CD4-positive, alpha-beta T cell treated with Interferon gamma for 1 hour (primary cell): ENCODE results near the gene MKRN2.
"Not testable (repeated sequence)": the region's sequence is repeated elsewhere in the genome, so short reads cannot be mapped to it uniquely, and the experiment has no call there.

ENCODE experiments used
- DNase-seq: peaks from one replicate; pipeline ENCODE4 v3.0.0-alpha.2; 2020

MKRN2 gene

DNA sequence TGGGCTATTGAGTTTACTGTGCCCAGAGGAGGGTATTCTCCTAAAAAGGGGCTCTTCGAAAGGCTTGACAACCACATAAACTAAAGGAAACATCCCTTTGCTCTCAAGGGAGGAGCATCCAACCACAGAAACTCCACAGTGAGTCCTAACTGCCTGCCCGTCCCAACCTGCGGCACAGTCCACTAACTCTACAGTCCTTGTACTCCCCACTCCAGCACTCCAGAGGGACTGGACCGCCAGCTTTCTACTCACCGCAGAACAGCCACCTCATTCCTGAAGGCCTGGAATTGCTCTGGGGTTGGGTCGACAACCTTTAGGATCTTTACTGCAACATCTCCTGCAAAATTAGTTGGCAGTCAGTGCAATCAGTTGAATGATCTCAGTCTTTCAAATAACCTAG is 34.6 kb downstream of the MKRN2 start:
- no peak for DNase-seq

DNA sequence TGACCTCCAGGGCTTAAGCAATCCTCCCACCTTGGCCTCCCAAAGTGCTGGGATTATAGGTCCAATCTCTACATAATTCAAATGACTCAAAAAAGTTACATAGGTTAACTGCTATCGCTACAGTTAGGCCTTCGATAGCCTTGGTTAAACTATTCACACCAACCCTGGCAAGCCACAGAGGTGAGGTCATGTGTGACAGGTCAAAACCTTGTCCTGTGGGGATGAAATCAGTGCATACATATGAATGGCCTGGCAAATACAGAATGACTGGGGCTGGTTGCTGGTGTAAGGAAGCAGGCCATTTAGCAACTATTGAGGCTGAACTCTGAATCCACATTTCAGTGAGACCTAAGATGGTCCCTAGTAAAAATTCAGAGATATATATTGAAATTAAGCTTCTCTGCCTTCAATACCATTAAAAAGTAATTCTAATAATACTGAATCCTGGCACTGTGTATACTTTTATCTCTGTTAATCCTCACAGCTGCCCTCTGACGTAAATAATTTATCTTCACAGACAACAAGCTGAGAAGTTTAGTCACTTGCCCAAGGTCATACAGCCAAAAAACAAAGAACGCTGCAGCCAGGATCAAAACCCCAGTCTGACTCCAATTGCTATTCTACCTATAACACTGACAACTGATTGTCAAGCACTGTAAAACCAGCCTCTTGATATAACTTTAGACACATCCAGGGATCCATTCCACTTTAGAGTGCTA is 35.3 kb downstream of the MKRN2 start:
- DNase-seq: no peak

DNA sequence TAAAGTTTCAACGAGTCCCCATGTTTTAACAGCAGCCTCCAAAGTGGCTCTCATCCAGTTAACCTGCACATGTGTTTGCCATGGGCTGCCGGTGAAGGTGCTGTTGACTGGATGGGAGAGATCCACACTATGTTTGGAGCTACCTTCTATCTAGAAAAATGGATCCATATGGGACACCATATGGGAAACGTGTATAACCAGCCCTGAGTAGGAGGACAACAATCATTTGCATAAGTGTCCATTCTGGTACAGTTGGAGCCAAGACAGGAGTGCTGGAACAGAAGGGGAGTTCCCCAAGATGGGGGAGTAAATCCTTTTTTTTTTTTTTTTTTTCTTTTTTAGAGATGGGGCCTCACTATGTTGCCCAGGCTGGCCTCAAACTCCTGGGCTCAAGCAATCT is 36.6 kb downstream of the MKRN2 start:
- no peak for DNase-seq

DNA sequence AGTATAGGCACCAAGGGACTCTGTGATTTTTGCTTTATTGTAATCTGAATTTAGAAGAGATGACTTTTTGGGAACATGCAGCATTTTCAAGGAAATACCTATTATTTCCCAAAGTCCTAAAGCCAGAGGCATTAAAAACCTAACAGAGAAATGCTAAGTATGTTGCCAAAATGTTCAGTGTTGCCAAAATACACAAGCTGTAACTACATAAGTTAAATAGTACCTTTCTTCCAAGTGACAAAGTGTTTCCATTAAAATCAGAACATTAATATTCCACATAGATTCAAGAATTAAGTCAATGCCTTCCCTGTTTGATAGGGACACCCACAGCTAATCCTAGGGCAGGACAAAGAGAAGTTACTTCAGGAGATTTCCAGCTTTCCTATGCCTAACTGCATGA is 42.0 kb downstream of the MKRN2 start:
- no peak for DNase-seq

DNA sequence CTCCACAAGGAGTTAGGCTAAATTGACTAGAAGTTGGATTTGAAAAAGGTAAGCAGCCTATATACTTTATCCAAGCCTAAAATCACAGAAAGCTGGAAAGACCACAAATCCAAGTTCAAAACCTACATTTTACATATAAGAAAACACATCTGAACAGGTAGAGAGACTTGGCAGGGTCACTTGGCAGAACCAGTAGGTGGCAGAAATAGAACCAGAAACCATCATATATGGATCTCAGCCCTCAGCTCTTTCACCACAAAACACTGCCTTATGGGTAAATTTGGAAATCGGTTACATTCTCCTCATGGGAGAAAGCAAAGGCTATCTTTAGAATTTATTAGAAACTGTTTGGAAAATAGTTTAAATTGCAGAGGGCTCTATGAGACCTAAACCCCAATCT is 44.2 kb downstream of the MKRN2 start:
- DNase-seq: no peak

DNA sequence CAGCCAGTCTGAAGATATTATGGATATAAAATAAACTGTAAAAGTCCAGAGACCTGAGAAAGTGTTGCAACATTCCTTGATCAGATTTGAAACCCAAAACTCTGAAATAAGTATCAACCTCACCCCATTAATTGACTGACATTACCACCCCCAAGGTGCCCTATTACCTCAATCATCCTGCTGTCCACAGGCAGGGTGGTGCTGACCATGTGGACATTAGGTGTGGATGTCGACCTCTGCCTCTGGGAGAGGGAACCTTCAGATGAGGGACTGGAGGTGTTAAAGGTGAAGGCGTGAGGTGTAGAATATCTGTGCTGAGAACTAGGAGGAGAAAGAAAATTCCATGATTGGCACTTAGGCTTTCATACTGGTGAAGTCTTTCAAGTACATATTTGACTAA is 47.1 kb downstream of the MKRN2 start:
- no peak for DNase-seq

DNA sequence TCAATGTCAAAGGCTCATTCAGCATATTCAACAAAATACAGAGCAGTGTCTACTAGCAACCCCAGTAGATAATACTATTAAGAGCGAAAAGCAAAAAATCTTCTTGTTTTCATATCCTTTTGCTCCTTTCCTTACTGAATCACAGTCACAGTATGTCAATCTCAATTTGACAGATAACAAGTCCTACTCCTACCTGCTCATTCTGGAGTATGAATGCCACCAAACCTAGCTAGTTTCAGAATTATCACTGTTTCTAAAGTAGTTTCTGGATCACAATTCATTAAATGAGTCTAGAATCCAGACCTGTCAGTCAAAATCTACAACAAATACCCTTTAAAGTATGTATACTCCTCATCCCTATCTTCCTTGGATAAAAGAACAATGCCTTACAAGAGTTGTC is 51.5 kb downstream of the MKRN2 start:
- DNase-seq: no peak

DNA sequence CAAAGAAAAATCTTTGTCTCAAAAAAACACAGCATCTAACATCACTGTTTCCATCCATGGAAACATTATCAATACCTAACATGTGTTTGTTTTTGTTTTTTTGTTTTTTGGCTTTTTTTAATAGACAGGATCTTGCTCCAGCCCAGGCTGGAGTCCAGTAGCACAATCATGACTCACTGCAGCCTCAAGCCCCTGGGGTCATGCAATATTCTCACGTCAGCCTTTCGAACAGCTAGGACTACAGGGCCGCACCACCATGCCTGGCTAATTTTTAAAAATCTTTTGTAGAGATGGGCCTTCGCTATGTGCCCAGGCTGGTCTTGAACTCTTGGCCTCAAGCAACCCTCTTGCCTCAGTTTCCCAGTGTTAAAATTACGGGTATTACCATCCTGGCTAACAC is 54.2 kb downstream of the MKRN2 start:
- no peak for DNase-seq

DNA sequence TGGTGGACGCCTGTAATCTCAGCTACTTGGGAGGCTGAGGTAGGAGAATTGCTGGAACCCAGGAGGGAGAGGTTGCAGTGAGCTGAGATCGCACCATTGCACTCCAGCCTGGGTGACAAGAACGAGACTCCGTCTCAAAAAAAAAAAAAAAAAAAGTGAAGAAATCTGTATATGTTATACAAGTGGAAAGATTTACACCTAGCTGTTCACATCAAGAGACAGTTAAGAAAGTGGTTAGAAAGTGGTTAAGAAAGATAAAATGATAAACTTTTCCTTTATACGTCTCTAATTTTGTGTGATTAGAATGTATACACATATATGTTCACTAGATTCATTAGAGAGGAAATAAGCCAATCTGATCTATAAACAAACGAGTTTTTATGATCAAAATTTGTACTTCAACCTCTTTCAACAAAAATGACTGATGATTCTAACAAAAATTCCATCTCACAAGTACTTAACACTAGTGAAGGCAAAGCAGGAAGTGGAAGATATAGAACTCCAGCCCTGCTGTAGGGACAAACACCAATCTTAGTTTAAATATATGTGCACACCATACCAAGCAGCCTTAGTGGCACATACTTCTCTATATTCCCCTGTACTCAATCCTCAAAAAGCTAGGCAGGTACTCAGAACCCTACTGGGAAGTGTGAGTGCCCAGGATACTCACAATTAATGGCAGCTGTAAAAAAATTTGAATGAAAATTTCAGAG is 55.8 kb downstream of the MKRN2 start:
- DNase-seq: no peak

DNA sequence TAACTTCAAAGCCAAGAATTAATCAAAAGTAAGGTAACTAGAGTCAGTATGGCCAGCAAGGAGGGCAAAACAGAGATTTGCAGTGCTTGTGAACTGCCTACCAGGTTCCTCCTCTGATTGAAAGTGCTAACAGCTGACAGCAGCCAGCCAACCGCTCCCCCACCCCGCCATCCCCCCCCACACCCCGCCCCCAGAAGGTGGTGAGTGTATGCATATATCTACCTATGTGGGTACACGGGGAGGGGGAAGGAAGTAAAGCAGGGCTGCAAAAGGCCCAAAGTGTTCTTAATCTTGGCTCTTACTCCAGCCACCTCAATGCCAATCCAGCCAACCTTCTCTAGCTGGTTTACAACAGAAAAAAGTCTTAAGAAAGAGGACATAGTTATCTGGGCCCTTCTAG is 56.4 kb downstream of the MKRN2 start:
- DNase-seq: no peak

DNA sequence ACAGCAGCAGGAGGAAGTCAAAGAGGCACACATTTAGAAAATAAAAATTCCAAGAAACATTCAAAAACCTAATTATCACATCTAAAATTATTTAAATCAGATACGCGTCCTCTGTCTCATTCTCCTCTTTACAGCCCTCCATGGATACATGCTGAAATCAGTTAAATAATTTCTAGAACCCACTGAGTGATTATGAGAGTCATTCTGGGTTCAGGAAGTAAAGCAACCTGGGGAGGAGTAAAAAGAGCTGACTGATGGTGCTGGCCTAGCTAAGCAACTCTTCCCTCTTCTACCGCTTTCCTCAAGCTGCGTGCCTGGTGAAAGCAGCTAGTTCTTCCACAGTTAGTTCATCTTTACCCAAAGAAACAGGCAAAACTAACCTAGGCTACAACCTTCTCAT is 58.4 kb downstream of the MKRN2 start:
- no peak for DNase-seq

DNA sequence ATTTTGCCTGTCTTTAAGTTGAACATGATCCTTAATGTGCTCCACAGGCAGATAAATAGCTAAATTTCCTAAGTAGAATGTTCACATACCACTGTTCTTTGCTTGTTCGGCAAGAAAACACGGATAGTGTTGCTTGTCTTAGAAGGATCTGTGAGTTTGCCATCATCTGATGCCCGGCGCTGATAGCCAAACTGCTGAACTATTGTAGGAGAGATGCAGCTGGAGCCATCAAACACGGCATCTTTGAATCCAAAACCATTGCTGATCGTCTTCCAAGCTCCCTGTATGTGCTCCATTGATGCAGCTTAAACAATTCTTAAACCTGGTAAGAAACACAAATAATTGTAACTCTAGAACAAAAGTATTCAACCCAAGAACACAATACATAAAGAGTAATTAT is 61.5 kb downstream of the MKRN2 start:
- DNase-seq: no peak

DNA sequence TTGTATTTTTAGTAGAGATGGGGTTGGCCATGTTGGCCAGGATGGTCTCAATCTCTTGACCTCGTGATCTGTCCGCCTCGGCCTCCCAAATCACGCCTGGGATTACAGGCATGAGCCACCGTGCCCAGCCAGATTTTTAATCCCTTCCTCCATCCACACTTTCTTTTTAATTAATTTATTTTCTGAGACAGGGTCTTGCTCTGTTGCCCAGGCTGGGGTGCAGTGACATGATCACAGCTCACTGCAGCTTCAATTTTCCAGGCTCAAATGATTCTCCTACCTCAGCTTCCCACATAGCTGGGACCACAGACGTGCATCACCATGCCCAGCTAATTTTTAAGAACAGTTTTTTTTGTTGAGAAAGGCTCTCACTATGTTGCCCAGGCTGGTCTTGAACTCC is 63.4 kb downstream of the MKRN2 start:
- no peak for DNase-seq

DNA sequence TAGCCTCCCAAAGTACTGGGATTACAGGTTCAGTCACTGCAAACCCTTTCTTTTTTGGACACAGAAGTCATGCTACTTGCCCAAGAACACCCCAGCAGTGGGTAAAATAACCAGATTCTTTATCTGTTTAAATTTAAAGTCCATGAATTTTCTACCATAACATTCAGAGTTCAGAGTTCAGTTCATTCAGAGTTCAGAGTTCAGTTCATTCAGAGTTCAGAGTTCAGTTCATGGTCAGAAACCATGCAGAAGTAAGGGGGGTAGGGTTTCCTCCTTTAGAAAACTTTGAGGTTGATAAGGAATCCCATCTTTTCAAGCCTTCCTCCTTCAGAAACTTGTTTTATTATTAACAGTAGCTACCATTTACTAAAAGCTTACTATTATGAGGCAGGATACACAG is 63.8 kb downstream of the MKRN2 start:
- DNase-seq: no peak

DNA sequence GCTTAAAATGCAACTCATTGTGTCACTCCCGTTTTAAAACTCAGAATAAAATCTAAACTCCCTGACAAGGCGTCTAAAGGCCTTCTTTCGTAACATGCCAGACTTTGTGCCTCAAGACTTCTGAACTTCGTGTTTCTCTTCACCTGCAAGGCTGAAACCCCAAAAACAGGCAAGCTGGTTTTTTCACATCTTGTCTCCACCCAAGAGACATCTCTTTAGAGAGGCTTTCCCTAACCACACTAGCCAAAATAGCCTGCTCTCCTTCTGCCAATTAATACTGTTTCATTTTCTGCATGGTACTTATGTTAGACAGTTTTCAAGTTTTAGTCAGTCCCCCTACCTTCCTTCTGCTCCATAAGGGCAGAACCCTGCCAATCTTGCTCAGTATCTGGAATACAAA is 65.4 kb downstream of the MKRN2 start:
- no peak for DNase-seq

DNA sequence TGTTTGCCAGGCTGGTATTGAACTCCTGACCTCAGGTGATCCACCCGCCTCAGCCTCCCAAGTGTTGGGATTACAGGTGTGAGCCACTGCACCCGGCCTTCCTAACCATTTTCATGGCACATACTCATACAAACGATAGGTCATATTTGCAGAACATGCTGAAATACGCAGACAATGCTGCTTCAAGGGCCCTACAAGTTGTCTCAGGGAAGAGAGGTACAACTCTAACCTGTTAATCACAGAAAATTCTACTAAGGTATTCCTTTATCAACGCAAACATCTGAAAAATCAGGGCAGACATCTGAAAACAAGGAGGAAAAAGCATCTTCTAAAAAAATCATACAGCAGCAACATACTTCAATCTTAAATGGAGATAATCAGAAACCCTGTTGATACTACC is 67.2 kb downstream of the MKRN2 start:
- DNase-seq: no peak

DNA sequence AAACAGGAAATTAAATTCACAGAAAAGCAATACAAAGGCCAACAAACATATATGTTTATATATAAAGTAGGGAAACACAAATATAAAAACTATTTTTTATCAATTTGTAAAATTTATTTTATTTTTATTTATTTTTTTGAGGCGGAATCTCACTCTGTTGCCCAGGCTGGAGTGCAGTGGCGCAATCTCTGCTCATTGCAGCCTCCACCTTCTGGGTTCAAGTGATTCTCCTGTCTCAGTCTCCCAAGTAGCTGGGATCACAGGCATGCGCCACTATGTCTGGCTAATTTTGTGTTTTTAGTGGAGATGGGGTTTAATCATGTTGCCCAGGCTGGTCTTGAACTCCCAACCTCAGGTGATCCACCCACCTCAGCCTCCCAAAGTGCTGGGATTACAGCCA is 68.1 kb downstream of the MKRN2 start:
- DNase-seq: not testable (repeated sequence)

DNA sequence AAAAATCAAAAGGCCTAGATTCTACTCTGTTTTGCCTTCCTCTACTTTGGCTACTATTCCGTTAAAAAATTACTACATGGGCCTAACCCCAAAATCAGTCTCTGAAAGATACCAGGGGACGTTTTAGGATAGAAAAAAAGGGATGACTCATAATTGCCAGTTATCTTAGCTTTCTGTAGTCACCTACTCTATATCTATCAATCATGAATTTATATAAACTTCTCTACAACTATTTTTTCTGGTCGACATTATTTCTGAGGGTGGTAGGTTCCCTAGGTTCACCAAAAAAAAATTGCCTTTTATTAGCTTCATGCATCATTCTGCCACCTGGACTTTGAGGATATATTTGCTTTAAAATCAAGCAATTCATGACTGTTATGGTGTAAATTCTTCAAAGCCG is 70.5 kb downstream of the MKRN2 start:
- no peak for DNase-seq

DNA sequence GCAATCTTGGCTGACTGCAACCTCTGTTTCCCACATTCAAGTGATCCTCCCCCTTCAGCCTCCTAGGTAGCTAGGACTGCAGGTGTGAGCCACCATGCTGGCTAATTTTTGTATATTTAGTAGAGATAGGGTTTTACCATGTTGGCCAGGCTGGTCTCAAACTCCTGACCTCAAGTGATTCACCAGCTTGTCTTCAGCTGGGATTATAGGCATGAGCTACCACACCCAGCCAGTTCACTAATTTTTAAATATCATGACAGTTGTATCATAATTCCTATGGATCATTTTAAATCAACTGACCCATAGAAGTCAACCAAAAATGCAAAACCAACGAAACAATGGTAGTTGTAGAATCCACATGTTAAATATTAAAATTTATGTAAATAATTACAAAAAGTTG is 71.9 kb downstream of the MKRN2 start:
- no peak for DNase-seq

DNA sequence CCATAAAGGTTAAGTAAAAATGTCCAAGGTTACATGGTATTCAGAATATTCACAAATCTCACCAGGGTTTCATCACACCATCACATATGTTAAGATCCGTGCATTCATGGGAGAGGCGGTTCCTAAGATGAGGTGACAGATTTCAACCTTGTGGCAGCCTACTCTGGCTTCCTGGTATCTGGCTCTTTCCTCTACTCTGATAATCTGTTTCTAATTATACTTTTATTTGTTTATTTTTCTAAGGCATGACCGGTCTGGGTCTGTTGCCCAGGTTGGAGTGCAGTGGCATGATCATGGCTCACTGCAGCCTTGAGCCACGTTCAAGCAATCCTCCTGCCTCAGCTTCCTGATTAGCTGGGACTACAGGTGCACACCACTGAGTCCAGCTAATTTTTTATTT is 72.7 kb downstream of the MKRN2 start:
- DNase-seq: no peak

DNA sequence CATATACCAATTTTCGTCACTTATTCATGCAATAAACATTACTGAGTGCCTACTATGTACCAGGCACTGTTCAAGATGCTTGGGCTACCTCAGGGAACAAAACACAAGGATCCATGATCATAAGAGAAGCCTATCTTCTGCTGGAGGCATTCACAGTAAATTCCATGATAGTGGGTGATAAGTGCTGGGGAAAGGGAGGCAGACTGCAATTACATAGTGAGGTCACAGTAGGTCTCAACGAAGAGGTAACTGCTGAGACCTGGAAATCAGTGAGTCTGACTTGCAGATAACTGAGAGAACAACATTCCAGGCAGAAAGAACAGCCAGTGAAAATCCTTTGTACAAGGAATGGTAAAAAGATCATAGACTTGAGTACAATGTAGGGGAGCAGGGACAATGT is 73.4 kb downstream of the MKRN2 start:
- DNase-seq: no peak

DNA sequence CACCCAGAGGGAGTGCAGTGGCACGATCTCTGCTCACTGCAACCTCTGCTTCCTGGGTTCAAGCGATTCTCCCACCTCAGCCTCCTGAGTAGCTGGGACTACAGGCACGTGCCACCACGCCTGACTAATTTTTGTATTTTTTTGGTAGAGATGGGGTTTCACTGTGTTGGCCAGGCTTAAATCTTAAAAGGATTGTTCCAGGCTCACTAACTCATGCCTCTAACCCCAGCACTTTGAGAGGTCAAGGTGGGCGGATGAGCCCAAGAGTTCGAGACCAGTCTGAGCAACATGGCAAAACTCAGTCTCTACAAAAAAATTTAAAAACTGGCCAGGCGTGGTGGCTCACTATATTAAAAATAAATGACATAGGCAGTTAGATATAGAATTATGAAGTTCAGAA is 74.0 kb downstream of the MKRN2 start:
- not testable (repeated sequence) for DNase-seq

DNA sequence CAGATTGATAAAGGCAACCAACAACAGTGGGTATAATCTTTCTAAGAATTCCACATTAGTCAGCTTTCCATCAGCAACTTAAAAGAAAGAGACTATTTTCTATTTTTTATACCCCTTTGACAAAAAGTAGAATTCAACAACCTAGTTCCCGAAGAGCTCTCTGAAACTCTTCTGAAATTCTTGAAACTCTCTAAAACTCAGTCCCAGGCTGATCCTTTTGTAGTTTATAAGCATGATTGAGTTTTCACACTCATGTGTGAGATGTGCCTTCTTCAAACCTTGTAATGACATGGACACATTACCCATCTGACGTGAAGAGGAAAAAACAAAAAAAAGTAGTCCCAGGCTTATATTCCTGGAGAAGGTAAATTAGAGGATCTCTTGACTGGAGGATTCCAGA is 75.6 kb downstream of the MKRN2 start:
- DNase-seq: no peak

DNA sequence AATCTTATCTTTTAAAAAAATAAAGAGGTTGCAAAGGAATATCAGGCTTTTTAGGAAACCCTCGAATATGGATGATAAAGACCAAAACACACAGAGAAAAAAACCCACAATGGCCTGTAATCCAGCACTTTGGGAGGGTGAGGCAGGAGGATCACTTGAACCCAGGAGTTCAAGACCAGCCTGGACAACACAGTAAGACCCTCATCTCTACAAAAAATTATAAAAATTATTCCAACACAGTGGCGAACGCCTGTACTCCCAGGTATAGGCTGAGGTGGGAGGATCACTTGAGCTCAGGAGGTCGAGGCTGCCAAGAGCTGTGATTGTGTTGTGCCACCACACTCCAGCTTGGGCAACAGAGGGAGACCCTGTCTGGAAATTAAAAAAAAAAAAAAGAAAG is 76.2 kb downstream of the MKRN2 start:
- no peak for DNase-seq
